ENCODE data around the gene MT1G.
"Not testable (repeated sequence)": the region's sequence is repeated elsewhere in the genome, so short reads cannot be mapped to it uniquely, and the experiment has no call there.

MT1G gene

DNA sequence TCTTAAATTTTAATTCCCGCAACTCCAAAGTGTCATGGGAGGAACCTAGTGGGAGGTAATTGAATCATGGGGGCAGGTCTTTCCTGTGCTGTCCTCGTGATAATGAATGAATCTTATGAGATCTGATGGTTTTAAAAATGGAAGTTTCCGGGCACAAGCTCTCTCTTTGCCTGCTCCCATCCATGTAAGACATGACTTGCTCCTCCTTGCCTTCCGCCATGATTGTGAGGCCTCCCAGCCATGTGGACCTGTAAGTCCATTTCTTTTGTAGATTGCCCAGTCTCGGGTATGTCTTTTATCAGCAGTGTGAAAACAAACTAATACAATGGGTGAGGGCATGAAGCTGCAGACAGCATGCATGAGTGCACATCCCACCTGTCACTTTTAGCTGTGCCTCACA, 44.7 kb downstream of the MT1G start:
- Mint-ChIP-seq H3K27me3 (peaks cover 0 to 40% of the 10 kb centered on the region in 2 donors), H3K4me1 (ENCODE audit: low read depth in 2 of 2) (peaks cover 11 to 12% of the 10 kb centered on the region in 2 donors)
- H3K9me3 Mint-ChIP-seq; H3K4me3 Mint-ChIP-seq; ATAC-seq (replicated peaks); DNase-seq; H3K36me3 Mint-ChIP-seq (ENCODE audit: insufficient read depth); H3K27ac Mint-ChIP-seq: not testable (repeated sequence)

DNA sequence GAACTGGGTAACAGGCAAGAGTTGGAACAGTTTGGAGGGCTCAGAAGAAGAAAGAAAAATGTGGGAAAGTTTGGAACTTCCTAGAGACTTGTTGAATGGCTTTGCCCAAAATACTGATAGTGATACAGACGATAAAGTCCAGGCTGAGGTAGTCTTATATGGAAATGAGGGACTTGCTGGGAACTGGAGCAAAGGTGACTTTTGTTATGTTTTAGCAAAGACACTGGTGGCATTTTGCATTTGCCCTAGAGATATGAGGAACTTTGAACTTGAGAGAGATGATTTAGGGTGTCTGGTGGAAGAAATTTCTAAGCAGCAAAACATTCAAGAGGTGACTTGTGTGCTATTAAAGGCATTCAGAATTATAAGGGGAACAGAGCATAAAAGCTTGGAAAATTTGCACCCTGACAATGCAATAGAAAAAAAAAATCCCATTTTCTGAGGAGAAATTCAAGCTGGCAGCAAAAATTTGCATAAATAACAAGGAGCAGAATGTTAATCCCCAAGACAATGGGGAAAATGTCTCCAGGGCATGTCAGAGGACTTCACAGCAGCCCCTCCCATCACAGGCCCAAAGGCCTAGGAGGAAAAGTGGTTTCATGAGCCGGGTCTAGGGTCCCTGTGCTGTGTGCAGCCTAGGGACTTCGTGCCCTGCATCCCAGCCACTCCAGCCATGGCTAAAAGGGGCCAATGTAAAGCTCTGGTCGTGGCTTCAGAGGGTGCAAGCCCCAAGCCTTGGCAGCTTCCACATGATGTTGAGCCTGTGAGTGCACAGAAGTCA, 46.0 kb downstream of the MT1G start:
- Mint-ChIP-seq H3K27ac (peak overlapping the region in 1 of 2 donors; percentile 79), H3K4me1 (ENCODE audit: low read depth in 2 of 2) (peaks cover 12% of the 10 kb centered on the region in 2 donors), H3K27me3 (peaks cover 0 to 53% of the 10 kb centered on the region in 2 donors)
- not testable (repeated sequence) for H3K4me3 Mint-ChIP-seq; H3K9me3 Mint-ChIP-seq; ATAC-seq (replicated peaks); DNase-seq; H3K36me3 Mint-ChIP-seq (ENCODE audit: insufficient read depth)

DNA sequence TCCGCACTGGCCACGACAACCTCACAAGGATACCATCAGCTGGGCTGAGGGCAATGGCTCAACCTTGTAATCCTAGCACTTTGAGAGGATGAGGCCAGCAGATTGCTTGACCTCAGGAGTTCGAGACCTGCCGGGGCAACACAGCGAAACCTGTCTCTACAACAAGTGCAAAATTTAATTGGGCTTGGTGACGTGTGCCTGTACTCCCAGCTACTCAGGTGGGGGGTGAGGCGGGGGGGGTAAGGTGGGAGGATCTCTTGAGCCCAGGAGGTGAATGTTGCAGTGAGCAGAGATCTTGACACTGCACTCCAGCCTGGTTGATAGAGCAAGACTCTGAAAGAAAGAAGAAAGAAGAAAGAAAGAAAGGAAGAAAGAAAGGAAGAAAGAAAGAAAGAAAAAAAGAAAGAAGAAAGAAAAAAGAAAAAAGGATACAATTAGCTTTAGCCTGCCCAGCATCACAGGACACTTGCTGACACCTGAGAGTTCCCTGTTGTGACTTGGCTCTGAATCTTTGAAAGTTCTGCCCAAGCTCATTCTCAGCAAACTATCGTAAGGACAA, 47.4 kb downstream of the MT1G start:
- DNase-seq, result no peak
- peaks cover 2% of the 10 kb centered on the region for H3K36me3 Mint-ChIP-seq (ENCODE audit: insufficient read depth)
- H3K27me3 Mint-ChIP-seq, result peaks cover 0 to 45% of the 10 kb centered on the region in 2 donors
- H3K4me3 Mint-ChIP-seq, result no peak overlapping the region
- H3K4me1 Mint-ChIP-seq (ENCODE audit: low read depth in 2 of 2), result peaks cover 7 to 10% of the 10 kb centered on the region in 2 donors
- no peak overlapping the region for H3K27ac Mint-ChIP-seq
- ATAC-seq (replicated peaks), result no peak
- no peaks in the 10 kb centered on the region for H3K9me3 Mint-ChIP-seq

DNA sequence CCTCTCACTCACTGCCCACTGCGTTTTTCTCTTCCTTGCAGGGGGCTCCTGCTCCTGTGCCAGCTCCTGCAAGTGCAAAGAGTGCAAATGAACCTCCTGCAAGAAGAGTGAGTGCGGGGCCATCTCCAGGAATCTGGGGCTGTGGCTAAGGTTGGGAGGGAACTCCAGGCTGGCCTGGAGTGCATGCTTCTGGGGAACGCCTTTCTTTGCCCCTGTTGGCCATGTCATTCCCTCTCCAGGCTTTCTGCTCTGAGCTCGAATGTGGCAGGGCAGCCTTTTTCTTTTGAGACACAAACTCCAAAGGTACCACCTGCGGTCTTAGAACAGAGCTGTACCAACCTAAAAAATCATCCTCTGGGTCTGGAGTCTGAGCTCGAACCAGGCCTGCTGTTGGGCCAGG, 49.7 kb downstream of the MT1G start:
- Mint-ChIP-seq H3K9me3 (no peaks in the 10 kb centered on the region), H3K36me3 (ENCODE audit: insufficient read depth) (peaks cover under 1% of the 10 kb centered on the region), H3K27me3 (peaks cover 0 to 36% of the 10 kb centered on the region in 2 donors), H3K4me1 (ENCODE audit: low read depth in 2 of 2) (peaks cover 0 to 4% of the 10 kb centered on the region in 2 donors), H3K4me3 (no peak overlapping the region), H3K27ac (no peak overlapping the region)
- ATAC-seq (replicated peaks) (no peak), DNase-seq (no peak)

DNA sequence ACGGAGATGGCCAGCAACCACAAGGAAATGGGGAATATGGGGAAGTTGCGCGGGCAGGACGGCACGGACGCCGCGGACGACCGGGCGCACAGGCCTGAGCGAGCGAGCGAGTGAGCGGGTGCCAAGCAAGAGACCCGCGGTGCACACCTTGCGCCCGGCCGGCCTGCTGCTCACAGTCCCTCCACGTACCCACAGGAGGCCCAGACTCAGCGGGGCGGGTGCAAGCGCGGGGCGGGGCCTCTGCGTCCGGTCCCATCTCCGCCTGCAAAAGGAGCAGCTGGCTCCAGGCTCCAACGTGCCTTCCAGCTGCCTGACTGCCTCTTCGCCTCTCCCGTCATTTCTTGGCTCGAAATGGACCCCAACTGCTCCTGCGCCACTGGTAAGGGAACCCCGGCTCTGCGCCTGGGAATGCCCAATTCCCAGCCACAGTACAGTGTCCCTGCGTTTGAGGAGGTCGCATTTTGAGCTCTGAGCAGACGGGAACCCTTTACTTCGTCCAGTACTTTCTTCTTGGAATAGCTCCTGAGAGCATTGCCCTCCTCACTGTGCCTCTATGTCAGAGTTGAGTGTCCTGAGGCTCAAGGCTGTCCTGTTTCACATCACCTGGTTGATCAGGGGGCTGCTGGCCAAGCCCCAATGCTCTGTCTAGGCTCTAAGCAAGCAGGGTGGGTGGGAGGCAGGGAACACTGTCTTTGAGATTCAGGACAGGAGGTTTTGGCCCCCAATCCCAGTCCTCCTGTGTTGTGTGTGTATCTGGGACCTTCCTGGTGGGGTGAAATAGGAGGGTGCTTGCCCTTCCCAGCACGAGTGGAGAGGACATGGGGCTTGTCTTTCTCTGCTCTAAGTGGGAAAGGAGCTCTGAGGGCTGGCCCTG, 50.4 kb downstream of the MT1G start:
- Mint-ChIP-seq H3K27me3 (peaks cover 0 to 36% of the 10 kb centered on the region in 2 donors), H3K27ac (no peak overlapping the region), H3K36me3 (ENCODE audit: insufficient read depth) (no peaks in the 10 kb centered on the region), H3K9me3 (no peaks in the 10 kb centered on the region), H3K4me3 (peak overlapping the region; percentile 48 to 62), H3K4me1 (ENCODE audit: low read depth in 2 of 2) (peaks cover 0 to 4% of the 10 kb centered on the region in 2 donors)
- DNase-seq (peak in 1 of 3 experiments; percentile 29), ATAC-seq (replicated peaks) (peak; percentile 97)

Measured in effector memory CD8-positive, alpha-beta T cell (primary cell).